GM12878 (cell line): ENCODE results near the gene ABT1. TPM values are rescaled to one million over a fixed set of nuclear protein-coding genes. Genes with fewer than 3 reads are reported as not detected.

Experiments used
- ATAC-seq: fragments of 200-7000 bp; cut with Tn5 transposase; 3 replicates; pipeline ENCODE4 v1.9.1; 2020; ENCODE audit warnings: mild to moderate bottlenecking, moderate library complexity
- BruUV-seq: library from RNA; stranded (reverse); fragments of 400-500 nt; replicated peaks from 2 replicates; lab custom pipeline; 2021; lab: Mats Ljungman, UMichigan
- CTCF ChIA-PET: fragments of 300-600 bp; sonication (Branson Sonifier 250); formaldehyde crosslinking; extraction: SDS; loops from one replicate; lab custom pipeline; 2021; ENCODE audit warnings: inconsistent platforms; lab: Yijun Ruan, JAX
- POLR2A ChIA-PET: fragments of 350-600 bp; formaldehyde crosslinking; extraction: SDS; loops from one replicate; lab custom pipeline; 2021; ENCODE audit warnings: inconsistent platforms; lab: Charles Lee
- RAD21 ChIA-PET: fragments of 300-600 bp; sonication (Branson Sonifier 250); formaldehyde crosslinking; loops from one replicate; lab custom pipeline; 2023; ENCODE audit warnings: antibody characterized with exemption; ENCODE audit not compliant: unreplicated experiment; lab: Charles Lee
- SMC1A ChIA-PET: fragments of 300-600 bp; sonication (Branson Sonifier 250); formaldehyde crosslinking; loops from one replicate; lab custom pipeline; 2023; ENCODE audit not compliant: unreplicated experiment, uncharacterized antibody; lab: Charles Lee
- DNase-seq: peaks from one replicate; pipeline ENCODE4 v3.0.0-alpha.2; 2011; ENCODE audit warnings: low read depth, low spot score
- FAIRE-seq: peaks from 3 replicates; lab custom pipeline; 2011; peaks lifted over from hg19 to GRCh38; lab: Jason Lieb, UNC
- H2AFZ ChIP-seq: 2 replicates; pipeline ENCODE4 v1.6.0; 2011; ENCODE audit warnings: low read depth, low read length, control low read depth; ENCODE audit not compliant: control insufficient read depth
- H3K27ac ChIP-seq: 2 replicates; pipeline ENCODE4 v1.5.1; 2011; ENCODE audit warnings: control low read depth; ENCODE audit not compliant: control insufficient read depth, insufficient read depth
- H3K27me3 ChIP-seq, 2 experiments: replicated peaks in 1 of 2; 2 replicates each; pipeline versions ENCODE4 v1.6.0 to v1.6.1; 2011; ENCODE audit warnings: low read length in 1 of 2; ENCODE audit not compliant: control insufficient read depth in 2 of 2, insufficient read depth in 2 of 2
- H3K36me3 ChIP-seq, 2 experiments: 2 replicates each; pipeline ENCODE4 v1.5.1; 2011; ENCODE audit warnings: low read length in 1 of 2; ENCODE audit not compliant: control insufficient read depth in 2 of 2, insufficient read depth in 2 of 2
- H3K4me1 ChIP-seq: 2 replicates; pipeline ENCODE4 v1.6.1; 2011; ENCODE audit warnings: mild to moderate bottlenecking, low read length, moderate library complexity, mixed read lengths; ENCODE audit not compliant: control insufficient read depth, insufficient read depth
- H3K4me2 ChIP-seq: 2 replicates; pipeline ENCODE4 v1.6.0; 2011; ENCODE audit warnings: control low read depth; ENCODE audit not compliant: control insufficient read depth, insufficient read depth
- H3K4me3 ChIP-seq: fragments of 200-600 bp; sonication (generic); 2 replicates; pipeline ENCODE4 v1.5.1; 2016
- H3K79me2 ChIP-seq: 2 replicates; pipeline ENCODE4 v1.6.0; 2011; ENCODE audit warnings: low read length; ENCODE audit not compliant: control insufficient read depth, insufficient read depth
- H3K9ac ChIP-seq: 2 replicates; pipeline ENCODE4 v1.8.0; 2011; ENCODE audit warnings: low read length, control low read depth, mixed read lengths; ENCODE audit not compliant: control insufficient read depth, insufficient read depth
- H3K9me3 ChIP-seq: replicated peaks from 3 replicates; pipeline ENCODE4 v1.5.1; 2011; ENCODE audit warnings: mild to moderate bottlenecking, low read length; ENCODE audit not compliant: control insufficient read depth, insufficient read depth
- H4K20me1 ChIP-seq: 2 replicates; pipeline ENCODE4 v1.6.0; 2011; ENCODE audit not compliant: control insufficient read depth, insufficient read depth
- E2F8 ChIP-seq: fragments of 450-650 bp; IDR thresholded peaks from 2 replicates; pipeline ENCODE4 v1.6.1; 2018; ENCODE audit warnings: mild to moderate bottlenecking, low read depth, moderate library complexity; ENCODE audit not compliant: partially characterized antibody
- GATAD2B ChIP-seq: fragments of 450-650 bp; conservative IDR thresholded peaks from 2 replicates; pipeline ENCODE4 v1.6.1; 2017; ENCODE audit warnings: low read depth, mild to moderate bottlenecking, moderate library complexity
- HDAC6 ChIP-seq: fragments of 200-600 bp; sonication (generic); IDR thresholded peaks from one replicate; pipeline ENCODE4 v1.8.0; 2017; ENCODE audit warnings: antibody characterized with exemption; ENCODE audit not compliant: unreplicated experiment
- IRF5 ChIP-seq: fragments of 450-650 bp; IDR thresholded peaks from 2 replicates; pipeline ENCODE4 v1.6.1; 2017; ENCODE audit warnings: borderline replicate concordance
- POU2F2 ChIP-seq: IDR thresholded peaks from 3 replicates; pipeline ENCODE4 v1.6.1; 2011; ENCODE audit warnings: low read depth, mild to moderate bottlenecking, low read length, borderline replicate concordance
- SKIL ChIP-seq: fragments of 450-650 bp; IDR thresholded peaks from 2 replicates; pipeline ENCODE4 v1.6.1; 2017; ENCODE audit warnings: mild to moderate bottlenecking, low read depth, inconsistent platforms; ENCODE audit not compliant: poor library complexity, severe bottlenecking
- SPI1 ChIP-seq: IDR thresholded peaks from 2 replicates; pipeline ENCODE4 v1.6.1; 2011; ENCODE audit warnings: low read depth, mild to moderate bottlenecking, low read length, moderate library complexity, borderline replicate concordance; ENCODE audit not compliant: insufficient read depth
- SUPT20H ChIP-seq: IDR thresholded peaks from 2 replicates; pipeline ENCODE4 v1.6.1; 2011; ENCODE audit warnings: low read depth, mild to moderate bottlenecking, low read length, moderate library complexity, borderline replicate concordance; ENCODE audit not compliant: control insufficient read depth
- TAF1 ChIP-seq: IDR thresholded peaks from 2 replicates; pipeline ENCODE4 v1.6.1; 2011; ENCODE audit warnings: mild to moderate bottlenecking, low read depth, low read length, borderline replicate concordance
- TCF3 ChIP-seq: IDR thresholded peaks from 2 replicates; pipeline ENCODE4 v1.6.1; 2012; ENCODE audit warnings: low read depth, mild to moderate bottlenecking, low read length, borderline replicate concordance; ENCODE audit not compliant: insufficient read depth
- WGBS: methylation state at CpG from one replicate; pipeline ENCODE4 v1.1.6; 2016; ENCODE audit warnings: low lambda C conversion rate; ENCODE audit not compliant: insufficient replicate concordance, insufficient coverage; ENCODE audit errors: missing lambda C conversion rate; 5-methylcytosine and 5-hydroxymethylcytosine counted together
- in situ Hi-C: fragments of 300-500 bp; cut with MboI; formaldehyde crosslinking; loops from 9 replicates; pipeline ENCODE4 v1.14.3; 2018; ENCODE audit warnings: mixed read lengths
- intact Hi-C: fragments of 100-400 bp; cut with micrococcal nuclease; formaldehyde crosslinking; loops from one replicate; pipeline ENCODE4 v1.14.2; 2022; ENCODE audit not compliant: unreplicated experiment
- polyA plus RNA-seq, 11 experiments: library from polyadenylated mRNA; depleted of rRNA in 4 of 11; unstranded in 6 of 11; stranded (reverse) in 5 of 11; fragments of >200 nt; fragmentation: Nextera tagmentation in 4 of 11; fragmentation: Illumina TruSeq in 1 of 11; extraction: Ambion mirVana in 4 of 11; extraction: Trizol in 1 of 11; gene quantifications; 1 replicate in 1 of 11; 2 replicates in 10 of 11; pipeline versions ENCODE4 v1.2.1 to v1.2.3, GENCODE V29; 2011 to 2016; ENCODE audit warnings: inconsistent platforms in 2 of 11, missing spikeins in 2 of 11, low read depth in 1 of 11
- total RNA-seq, 4 experiments: library from RNA; depleted of rRNA in 3 of 4; stranded (reverse); fragments of >200 nt in 3 of 4; fragmentation: Illumina TruSeq in 1 of 4; extraction: Trizol in 1 of 4; gene quantifications; 2 replicates each; pipeline versions ENCODE4 v1.2.1 to v1.2.3, GENCODE V29; 2013 to 2021

ABT1 gene
- total and polyA plus RNA-seq, 10 of the 15 experiments (the other 5 are each of a cell fraction or from before 2014, with no cell fraction given): 8.4 to 43.5 (median 28.2) TPM

GRCh38 chr6:26552640-26553188 lies 44.0 kb upstream of the ABT1 start:
- Histone ChIP-seq H2AFZ (peak overlapping the region; percentile 90), H3K4me3 (peak overlapping the region; percentile 80), H3K27ac (no peak overlapping the region), H3K9me3 (no peaks in the 10 kb centered on the region), H3K4me1 (0 out of 2 replicates have a peak, but pooled peaks cover 3% of the 10 kb centered on the region), H3K27me3 (no peaks in the 10 kb centered on the region), H3K9ac (peak overlapping the region; percentile 72), H3K4me2 (peak overlapping the region; percentile 92), H3K79me2 (no peaks in the 10 kb centered on the region), H3K36me3 (no peaks in the 10 kb centered on the region; a peak in 1 of 4 replicates), H4K20me1 (no peaks in the 10 kb centered on the region)
- RAD21 ChIA-PET: interaction anchor here (1.1 to 5.5 kb wide), 7 partner anchors 11 to 222 kb away, joined by 3 to 40 read pairs (median 13); partner anchors contain the start of gene HMGN4
- no peak for FAIRE-seq
- no peak for ATAC-seq
- no TSS peak for BruUV-seq
- CTCF ChIA-PET: interaction anchor here (0.7 to 4.1 kb wide), 10 partner anchors 9 to 244 kb away, joined by 3 to 28 read pairs (median 4); partner anchors contain the start of gene HMGN4
- TF ChIP-seq SPI1: no peak
- no peak for TF ChIP-seq GATAD2B
- TF ChIP-seq HDAC6: no peak
- TF ChIP-seq POU2F2: no peak
- no peak for TF ChIP-seq TAF1
- no peak for TF ChIP-seq E2F8
- no peak for TF ChIP-seq SKIL
- TF ChIP-seq IRF5: no peak
- TF ChIP-seq SUPT20H: no peak
- no peak for TF ChIP-seq TCF3
- intact Hi-C loops (loop anchor here (1.0 to 10.0 kb wide), 4 partner anchors 14 to 378 kb away; partner anchors contain the start of gene HMGN4), in situ Hi-C loops (loop anchor here (5.0 kb wide), 1 partner anchor 220 kb away; no protein-coding TSS in a partner anchor)
- SMC1A ChIA-PET: interaction anchor here (1.0 to 4.5 kb wide), 12 partner anchors 8 to 211 kb away, joined by 3 to 44 read pairs (median 8); partner anchors contain the start of gene HMGN4
- 6% methylated on average over 11 of the region's 11 CpGs for WGBS
- DNase-seq: no peak
- POLR2A ChIA-PET: interaction anchor here (1.0 to 4.5 kb wide), 13 partner anchors 8 to 364 kb away, joined by 3 to 29 read pairs (median 5); partner anchors contain the start of gene HMGN4
